WTC11 (cell line): ENCODE results near the gene CNTNAP3B.
"Not testable (repeated sequence)": the region's sequence is repeated elsewhere in the genome, so short reads cannot be mapped to it uniquely, and the experiment has no call there.

Experiments
- CTCF ChIP-seq: fragments of 200-600 bp; IDR thresholded peaks from 2 replicates; pipeline ENCODE4 v1.8.0; 2022; ENCODE audit warnings: antibody characterized with exemption
- ERG ChIP-seq: fragments of 250-450 bp; sonication (Bioruptor Pico); IDR thresholded peaks from 2 replicates; pipeline ENCODE4 v1.8.0; 2021; ENCODE audit warnings: mild to moderate bottlenecking
- HMGXB4 ChIP-seq: sonication (generic); formaldehyde crosslinking; IDR thresholded peaks from 2 replicates; pipeline ENCODE4 v1.8.1; 2023; ENCODE audit warnings: mild to moderate bottlenecking, moderate library complexity, missing genetic modification reagents
- IRF1 ChIP-seq: sonication (generic); formaldehyde crosslinking; IDR thresholded peaks from 2 replicates; pipeline ENCODE4 v1.8.0; 2023; ENCODE audit warnings: missing genetic modification reagents
- MYBL2 ChIP-seq: sonication (generic); formaldehyde crosslinking; IDR thresholded peaks from 2 replicates; pipeline ENCODE4 v1.8.1; 2023; ENCODE audit warnings: mild to moderate bottlenecking, moderate library complexity, missing genetic modification reagents
- NFYB ChIP-seq: sonication (generic); formaldehyde crosslinking; conservative IDR thresholded peaks from 2 replicates; pipeline ENCODE4 v1.8.0; 2022; ENCODE audit warnings: low read depth, missing genetic modification reagents
- SOX15 ChIP-seq: fragments of 250-450 bp; sonication (Bioruptor Pico); IDR thresholded peaks from 2 replicates; pipeline ENCODE4 v1.9.0; 2021; ENCODE audit warnings: mild to moderate bottlenecking
- TP53 ChIP-seq: sonication (generic); formaldehyde crosslinking; IDR thresholded peaks from 2 replicates; pipeline ENCODE4 v1.8.1; 2023; ENCODE audit warnings: mild to moderate bottlenecking, missing genetic modification reagents
- ZBTB21 ChIP-seq: sonication (generic); formaldehyde crosslinking; IDR thresholded peaks from 2 replicates; pipeline ENCODE4 v1.8.1; 2023; ENCODE audit warnings: mild to moderate bottlenecking, missing genetic modification reagents, borderline replicate concordance
- ZNF121 ChIP-seq: sonication (generic); formaldehyde crosslinking; IDR thresholded peaks from 2 replicates; pipeline ENCODE4 v1.8.0; 2023; ENCODE audit warnings: missing genetic modification reagents

- not testable (repeated sequence) for TF ChIP-seq TP53 (CRISPR knock-in tag); CTCF; ZNF121 (CRISPR knock-in tag); NFYB (CRISPR knock-in tag); MYBL2 (CRISPR knock-in tag); IRF1; SOX15; HMGXB4 (CRISPR knock-in tag); ERG (CRISPR knock-in tag); ZBTB21 (CRISPR knock-in tag)
Observed at GRCh38 chr9:42074868-42075267, 54.4 kb downstream of the CNTNAP3B start.
